Lung (tissue), 12 donors: ENCODE measurements around the gene SH2D1A. TPM values are rescaled to one million over a fixed set of nuclear protein-coding genes. Genes with fewer than 3 reads are reported as not detected.

Experiments used
- ATAC-seq: fragments of 200-7000 bp; cut with Tn5 transposase; one replicate; pipeline ENCODE4 v1.9.1; 2020; ENCODE audit warnings: moderate number of reproducible peaks; ENCODE audit not compliant: insufficient read depth, low FRiP score
- DNase-seq, 3 donors: peaks; one replicate each; pipeline ENCODE4 v3.0.0-alpha.2; 2013 to 2017
- H3K27ac ChIP-seq, 2 donors: one replicate each; pipeline ENCODE4 v1.5.1; 2013; ENCODE audit warnings: mild to moderate bottlenecking in 2 of 2, moderate library complexity in 2 of 2, control low read depth in 1 of 2, inconsistent platforms in 1 of 2, low read depth in 1 of 2, low read length in 1 of 2
- H3K27me3 ChIP-seq, 3 donors: one replicate each; pipeline ENCODE4 v1.5.1; 2013; ENCODE audit warnings: low read length in 2 of 3; ENCODE audit not compliant: control insufficient read depth in 3 of 3, insufficient read depth in 3 of 3
- H3K36me3 ChIP-seq, 4 donors: one replicate each; pipeline ENCODE4 v1.5.1; 2013; ENCODE audit warnings: low read length in 4 of 4, mild to moderate bottlenecking in 1 of 4, moderate library complexity in 1 of 4; ENCODE audit not compliant: control insufficient read depth in 4 of 4, insufficient read depth in 4 of 4
- H3K4me1 ChIP-seq, 5 donors: one replicate each; pipeline ENCODE4 v1.5.1; 2013; ENCODE audit warnings: low read length in 5 of 5, mild to moderate bottlenecking in 2 of 5, moderate library complexity in 1 of 5; ENCODE audit not compliant: control insufficient read depth in 5 of 5, insufficient read depth in 5 of 5
- H3K4me3 ChIP-seq: one replicate; pipeline ENCODE4 v1.5.1; 2013; ENCODE audit warnings: mild to moderate bottlenecking, control low read depth, moderate library complexity
- H3K9ac ChIP-seq, 2 donors: one replicate each; pipeline ENCODE4 v1.5.1; 2013; ENCODE audit warnings: low read length in 2 of 2, control low read depth in 1 of 2; ENCODE audit not compliant: insufficient read depth in 1 of 2
- H3K9me3 ChIP-seq, 4 donors: one replicate each; pipeline ENCODE4 v1.5.1; 2013; ENCODE audit warnings: low read length in 3 of 4, mild to moderate bottlenecking in 1 of 4, moderate library complexity in 1 of 4; ENCODE audit not compliant: control insufficient read depth in 4 of 4, insufficient read depth in 3 of 4
- WGBS, 2 donors: extraction: QIAGEN DNeasy Blood & Tissue Kit; methylation state at CpG; one replicate each; pipeline ENCODE4 v1.1.7; 2013; 5-methylcytosine and 5-hydroxymethylcytosine counted together
- polyA plus RNA-seq, 2 donors: library from polyadenylated mRNA; stranded (reverse); fragments of 200-250 nt; gene quantifications; one replicate each; pipeline ENCODE4 v1.2.1, GENCODE V29; 2013
- total RNA-seq, 2 donors: library from RNA; depleted of rRNA in 1 of 2; stranded (reverse); fragments of >200 nt in 1 of 2; gene quantifications; one replicate each; pipeline ENCODE4 v1.2.1, GENCODE V29; 2014 to 2021
- TF ChIP-seq, protein P1 (sequence below): IDR thresholded peaks from 2 replicates; pipeline ENCODE4 v1.5.1; 2012; ENCODE audit warnings: mild to moderate bottlenecking; ENCODE audit errors: control extremely low read depth, extremely low read depth
- donor health status: control.
- donor health status: control.
- donor health status: Bipolar disorder and iron deficiency.
- donor health status: healthy.
- donor health status: DM: yes; HTN: yes; CAD: no.

The SH2D1A gene
- total and polyA plus RNA-seq, 4 donors, result 0.46 to 2.3 (median 0.91) TPM

DNA sequence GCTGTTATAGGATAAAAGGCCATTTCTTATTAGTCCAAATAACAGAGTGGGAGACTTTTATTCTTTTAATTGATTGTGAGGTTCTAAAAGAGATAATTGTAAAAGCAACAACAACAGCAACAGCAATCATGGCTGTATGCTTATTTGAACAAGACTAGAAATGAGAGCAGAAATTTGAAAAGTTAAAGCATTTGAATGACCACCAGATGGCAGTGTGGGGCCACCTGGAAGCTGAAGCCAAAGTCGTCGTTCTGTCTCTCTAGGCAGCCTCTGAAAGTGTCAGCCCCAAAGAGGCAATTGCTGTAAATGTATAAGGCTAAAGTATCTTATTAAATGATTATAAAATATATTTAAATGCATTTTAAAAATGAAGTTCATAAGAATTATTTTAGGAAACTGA is 42.2 kb downstream of the SH2D1A start:
- H3K36me3 ChIP-seq, result no peaks in the 10 kb centered on the region
- H3K9ac ChIP-seq, result no peak overlapping the region
- 0 to 1% methylated on average over 1 to 2 of the region's 2 CpGs for whole genome bisulfite sequencing, 2 donors
- H3K4me3 ChIP-seq, result no peak overlapping the region
- no peaks in the 10 kb centered on the region for H3K4me1 ChIP-seq
- no peaks in the 10 kb centered on the region for H3K9me3 ChIP-seq
- no peak overlapping the region for H3K27ac ChIP-seq
- ATAC-seq (no peak), DNase-seq (peak; percentile 63 to 83 (median 65))
- TF ChIP-seq, protein P1, sequence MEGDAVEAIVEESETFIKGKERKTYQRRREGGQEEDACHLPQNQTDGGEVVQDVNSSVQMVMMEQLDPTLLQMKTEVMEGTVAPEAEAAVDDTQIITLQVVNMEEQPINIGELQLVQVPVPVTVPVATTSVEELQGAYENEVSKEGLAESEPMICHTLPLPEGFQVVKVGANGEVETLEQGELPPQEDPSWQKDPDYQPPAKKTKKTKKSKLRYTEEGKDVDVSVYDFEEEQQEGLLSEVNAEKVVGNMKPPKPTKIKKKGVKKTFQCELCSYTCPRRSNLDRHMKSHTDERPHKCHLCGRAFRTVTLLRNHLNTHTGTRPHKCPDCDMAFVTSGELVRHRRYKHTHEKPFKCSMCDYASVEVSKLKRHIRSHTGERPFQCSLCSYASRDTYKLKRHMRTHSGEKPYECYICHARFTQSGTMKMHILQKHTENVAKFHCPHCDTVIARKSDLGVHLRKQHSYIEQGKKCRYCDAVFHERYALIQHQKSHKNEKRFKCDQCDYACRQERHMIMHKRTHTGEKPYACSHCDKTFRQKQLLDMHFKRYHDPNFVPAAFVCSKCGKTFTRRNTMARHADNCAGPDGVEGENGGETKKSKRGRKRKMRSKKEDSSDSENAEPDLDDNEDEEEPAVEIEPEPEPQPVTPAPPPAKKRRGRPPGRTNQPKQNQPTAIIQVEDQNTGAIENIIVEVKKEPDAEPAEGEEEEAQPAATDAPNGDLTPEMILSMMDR, result peak; percentile 51
- H3K27me3 ChIP-seq, result peaks cover 0 to 7% (median 0%) of the 10 kb centered on the region in 3 donors

GRCh38 chrX:124392794-124393193 is 46.4 kb downstream of the SH2D1A start:
- H3K9ac ChIP-seq, result no peak overlapping the region
- TF ChIP-seq, protein P1, result no peak
- ATAC-seq (no peak), DNase-seq (no peak)
- no peaks in the 10 kb centered on the region for H3K9me3 ChIP-seq
- 68 to 74% methylated on average over 3 of the region's 3 CpGs for WGBS, 2 donors
- H3K4me1 ChIP-seq, result peaks cover 0 to 3% (median 0%) of the 10 kb centered on the region in 5 donors
- no peak overlapping the region for H3K27ac ChIP-seq
- no peak overlapping the region for H3K4me3 ChIP-seq
- peaks cover 0 to 3% (median 0%) of the 10 kb centered on the region in 3 donors for H3K27me3 ChIP-seq
- H3K36me3 ChIP-seq, result no peaks in the 10 kb centered on the region

- Histone ChIP-seq H3K4me1 (peaks cover 0 to 3% (median 0%) of the 10 kb centered on the region in 5 donors), H3K36me3 (no peaks in the 10 kb centered on the region), H3K27ac (no peak overlapping the region), H3K27me3 (peaks cover 0 to 3% (median 0%) of the 10 kb centered on the region in 3 donors), H3K4me3 (no peak overlapping the region), H3K9me3 (no peaks in the 10 kb centered on the region), H3K9ac (no peak overlapping the region)
- DNase-seq (peak in 1 of 3 donors; percentile 15), ATAC-seq (no peak)
- TF ChIP-seq, protein P1, result no peak
- WGBS, 2 donors, result 48 to 52% methylated on average over 1 of the region's 1 CpG
Measured at GRCh38 chrX:124393238-124393637, 46.9 kb downstream of the SH2D1A start.

DNA sequence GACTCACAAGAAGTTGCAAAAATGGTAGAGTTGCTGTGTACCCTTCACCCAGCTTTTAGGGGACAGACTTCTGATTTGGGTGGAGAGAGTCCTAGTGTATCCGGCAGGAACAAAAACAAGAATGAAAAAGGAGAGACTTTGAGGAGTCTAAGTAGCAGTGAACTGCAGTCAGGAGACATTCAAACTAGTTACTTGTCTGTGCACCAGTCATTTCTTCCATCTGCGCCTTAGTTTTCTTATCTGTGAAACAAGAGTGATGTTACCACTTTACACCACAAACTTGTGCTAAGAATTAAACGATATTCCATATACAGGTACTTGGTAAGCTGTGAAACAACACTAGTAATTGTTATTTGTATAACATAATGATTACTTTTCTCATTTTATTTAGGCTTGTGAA is 47.3 kb downstream of the SH2D1A start:
- H3K36me3 ChIP-seq, result no peaks in the 10 kb centered on the region
- H3K9ac ChIP-seq, result no peak overlapping the region
- DNase-seq, result no peak
- H3K27ac ChIP-seq, result no peak overlapping the region
- WGBS, 2 donors, result 82 to 95% methylated on average over 3 of the region's 3 CpGs
- no peak overlapping the region for H3K4me3 ChIP-seq
- TF ChIP-seq, protein P1, result no peak
- no peak for ATAC-seq
- no peaks in the 10 kb centered on the region for H3K9me3 ChIP-seq
- H3K4me1 ChIP-seq, result peaks cover 0 to 3% (median 0%) of the 10 kb centered on the region in 5 donors
- H3K27me3 ChIP-seq, result peaks cover 0 to 3% (median 0%) of the 10 kb centered on the region in 3 donors
